Mesendoderm (in vitro differentiated cells): ENCODE measurements around the gene CCDC13.
A peak's percentile ranks its signal among the peaks of the same experiment; 100 is the strongest.

Experiments used
- DNase-seq: peaks from one replicate; pipeline ENCODE4 v3.0.0; 2013
- H2AK5ac ChIP-seq: 2 replicates; pipeline ENCODE4 v1.6.1; 2013; ENCODE audit warnings: low read length, inconsistent platforms
- H2BK120ac ChIP-seq: 2 replicates; pipeline ENCODE4 v1.6.1; 2013; ENCODE audit warnings: low read depth, mild to moderate bottlenecking, low read length, moderate library complexity, mixed read lengths
- H2BK15ac ChIP-seq: replicated peaks from 2 replicates; pipeline ENCODE4 v1.6.1; 2013; ENCODE audit warnings: low read depth, mild to moderate bottlenecking, moderate library complexity
- H2BK5ac ChIP-seq: 2 replicates; pipeline ENCODE4 v1.6.1; 2013; ENCODE audit warnings: low read length, inconsistent platforms
- H3K18ac ChIP-seq: 2 replicates; pipeline ENCODE4 v1.6.1; 2013; ENCODE audit warnings: mild to moderate bottlenecking, low read length, mixed read lengths
- H3K23ac ChIP-seq: one replicate; pipeline ENCODE4 v1.6.1; 2013; ENCODE audit warnings: low read length
- H3K27ac ChIP-seq: 2 replicates; pipeline ENCODE4 v1.5.1; 2013; ENCODE audit warnings: low read depth, mild to moderate bottlenecking, inconsistent platforms, low read length, moderate library complexity
- H3K27me3 ChIP-seq: 2 replicates; pipeline ENCODE4 v1.6.1; 2013; ENCODE audit warnings: low read length, control low read depth, mild to moderate bottlenecking, inconsistent platforms; ENCODE audit not compliant: insufficient read depth, poor library complexity
- H3K36me3 ChIP-seq: 2 replicates; pipeline ENCODE4 v1.6.1; 2013; ENCODE audit warnings: low read length, inconsistent platforms; ENCODE audit not compliant: control insufficient read depth, insufficient read depth
- H3K4ac ChIP-seq: one replicate; pipeline ENCODE4 v1.6.1; 2013; ENCODE audit warnings: low read depth, mild to moderate bottlenecking, low read length, moderate library complexity
- H3K4me1 ChIP-seq: 2 replicates; pipeline ENCODE4 v1.6.1; 2013; ENCODE audit warnings: low read depth, low read length, inconsistent platforms; ENCODE audit not compliant: control insufficient read depth
- H3K4me2 ChIP-seq: 2 replicates; pipeline ENCODE4 v1.6.1; 2013; ENCODE audit warnings: low read length
- H3K4me3 ChIP-seq: 2 replicates; pipeline ENCODE4 v1.5.1; 2013; ENCODE audit warnings: mild to moderate bottlenecking, low read length
- H3K56ac ChIP-seq: one replicate; pipeline ENCODE4 v1.6.1; 2013; ENCODE audit warnings: low read length
- H3K79me1 ChIP-seq: 2 replicates; pipeline ENCODE4 v1.6.1; 2013; ENCODE audit warnings: low read length, inconsistent platforms
- H3K79me2 ChIP-seq: 2 replicates; pipeline ENCODE4 v1.6.1; 2013; ENCODE audit warnings: mild to moderate bottlenecking, low read length; ENCODE audit not compliant: control insufficient read depth, insufficient read depth
- H3K9ac ChIP-seq: 2 replicates; pipeline ENCODE4 v1.6.1; 2013; ENCODE audit warnings: low read length, inconsistent platforms
- H4K5ac ChIP-seq: one replicate; pipeline ENCODE4 v1.6.1; 2013; ENCODE audit warnings: low read length
- H4K8ac ChIP-seq: one replicate; pipeline ENCODE4 v1.6.1; 2013; ENCODE audit warnings: low read depth, mild to moderate bottlenecking, control low read depth, low read length, moderate library complexity
- WGBS: extraction: QIAGEN DNeasy Blood & Tissue Kit; methylation state at CpG from one replicate; pipeline ENCODE4 v1.1.7; 2013; ENCODE audit warnings: low lambda C conversion rate, missing lambda C conversion rate; ENCODE audit not compliant: insufficient coverage; ENCODE audit errors: extremely low coverage; 5-methylcytosine and 5-hydroxymethylcytosine counted together

The CCDC13 gene

DNA sequence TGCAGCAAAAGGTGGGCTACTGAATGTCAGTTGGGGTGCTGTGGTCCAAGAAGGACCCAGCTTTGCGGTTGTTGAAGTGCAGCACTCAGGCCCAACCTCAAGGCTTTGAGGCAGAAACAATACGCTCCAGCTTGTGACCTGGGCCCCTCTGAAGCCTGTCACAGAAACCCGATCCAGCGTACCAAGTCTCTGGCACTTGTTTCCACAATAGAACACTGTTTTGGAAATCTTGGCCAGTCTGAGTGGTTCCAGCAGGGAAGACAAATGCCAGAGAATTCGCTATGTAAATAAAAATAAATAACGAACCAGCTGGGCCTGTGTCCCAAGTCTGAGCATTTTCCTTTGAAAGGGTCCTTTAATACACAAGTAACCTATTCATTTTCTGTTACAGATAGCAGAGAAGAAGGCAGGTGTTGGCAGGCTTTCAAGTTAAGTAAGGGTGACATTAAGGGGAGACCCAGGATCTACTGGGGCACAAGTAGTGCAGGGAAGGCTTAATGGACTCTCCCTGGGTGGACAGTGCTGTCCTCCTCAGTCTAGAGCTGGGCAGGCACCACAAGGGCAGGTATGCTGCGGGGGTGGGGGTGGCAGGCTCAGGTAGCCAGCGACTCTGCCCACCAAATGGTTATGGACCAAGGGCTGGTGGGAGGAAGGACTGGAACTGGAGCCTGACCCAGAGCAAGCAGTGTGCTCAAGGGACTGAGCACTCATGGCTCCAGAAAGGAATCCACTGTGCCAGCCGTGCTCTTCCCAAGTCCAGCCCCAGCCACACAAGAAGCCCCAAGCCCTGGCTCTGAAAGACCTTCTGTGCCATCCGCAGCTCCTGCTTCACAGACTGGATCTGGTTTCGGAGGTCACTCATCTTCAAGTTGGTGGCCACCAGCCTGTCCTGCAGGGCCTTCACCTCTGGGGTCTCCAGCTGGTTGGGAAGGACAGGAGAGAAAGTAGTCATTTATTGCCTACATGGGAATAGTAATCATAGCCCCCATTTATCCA is 26.3 kb downstream of the CCDC13 start:
- no peak overlapping the region for H2BK5ac ChIP-seq
- no peak overlapping the region for H3K4ac ChIP-seq
- no peak overlapping the region for H3K4me2 ChIP-seq
- no peak overlapping the region for H2BK120ac ChIP-seq
- H2BK15ac ChIP-seq, result no peak overlapping the region
- no peaks in the 10 kb centered on the region for H3K36me3 ChIP-seq
- H4K5ac ChIP-seq, result no peak overlapping the region
- H3K4me3 ChIP-seq, result no peak overlapping the region
- no peak overlapping the region for H3K27ac ChIP-seq
- H3K79me2 ChIP-seq, result no peaks in the 10 kb centered on the region
- no peaks in the 10 kb centered on the region for H3K27me3 ChIP-seq
- no peak overlapping the region for H3K9ac ChIP-seq
- no peaks in the 10 kb centered on the region for H3K4me1 ChIP-seq
- DNase-seq, result no peak
- no peak overlapping the region for H3K56ac ChIP-seq
- H2AK5ac ChIP-seq, result no peak overlapping the region
- H3K18ac ChIP-seq, result no peak overlapping the region
- H3K23ac ChIP-seq, result no peak overlapping the region
- no peak overlapping the region for H4K8ac ChIP-seq
- WGBS, result no CpG with 5 or more reads among the region's 11 CpGs
- no peaks in the 10 kb centered on the region for H3K79me1 ChIP-seq

DNA sequence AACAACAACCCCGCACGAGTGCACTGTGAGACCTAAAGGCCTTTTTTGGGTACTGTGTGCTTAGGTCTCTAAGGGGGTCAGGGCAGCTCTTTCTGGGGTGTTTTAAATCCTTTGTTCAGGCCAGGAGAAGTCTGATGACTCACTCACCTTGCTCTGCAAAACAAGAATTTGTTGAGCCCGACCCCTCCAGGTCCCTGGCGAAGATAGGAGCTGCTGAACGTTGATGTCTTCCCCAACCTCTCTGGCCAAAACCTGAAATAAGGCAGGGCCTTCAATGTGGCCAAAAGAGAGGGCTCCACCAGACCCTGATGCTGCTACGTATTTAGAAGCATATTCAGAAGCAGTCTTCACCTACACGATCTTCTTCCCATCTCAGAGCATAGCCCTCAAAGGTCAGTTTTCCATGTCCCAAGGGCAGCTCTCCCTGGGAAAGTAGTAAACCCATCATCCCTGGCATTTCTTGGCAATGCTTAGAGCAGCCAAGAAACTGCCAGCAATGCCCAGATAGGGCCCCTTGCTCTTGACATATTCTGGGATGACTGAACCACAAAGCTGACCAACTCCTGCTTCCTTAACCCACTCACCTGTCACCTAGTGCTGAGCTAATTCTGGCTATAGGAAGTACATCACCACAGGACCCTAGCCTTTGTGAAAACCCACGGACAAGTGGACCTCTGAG is 27.1 kb downstream of the CCDC13 start:
- Histone ChIP-seq H3K79me1 (no peaks in the 10 kb centered on the region), H4K8ac (no peak overlapping the region), H2BK15ac (no peak overlapping the region), H3K27me3 (no peaks in the 10 kb centered on the region), H3K9ac (no peak overlapping the region), H3K4ac (no peak overlapping the region), H4K5ac (no peak overlapping the region), H3K4me1 (no peaks in the 10 kb centered on the region), H3K23ac (no peak overlapping the region), H2BK5ac (no peak overlapping the region), H2BK120ac (no peak overlapping the region), H3K79me2 (no peaks in the 10 kb centered on the region), H2AK5ac (no peak overlapping the region), H3K36me3 (no peaks in the 10 kb centered on the region), H3K56ac (no peak overlapping the region), H3K4me2 (no peak overlapping the region), H3K4me3 (no peak overlapping the region), H3K27ac (no peak overlapping the region), H3K18ac (no peak overlapping the region)
- peak; percentile 52 for DNase-seq
- WGBS, result no CpG with 5 or more reads among the region's 8 CpGs

DNA sequence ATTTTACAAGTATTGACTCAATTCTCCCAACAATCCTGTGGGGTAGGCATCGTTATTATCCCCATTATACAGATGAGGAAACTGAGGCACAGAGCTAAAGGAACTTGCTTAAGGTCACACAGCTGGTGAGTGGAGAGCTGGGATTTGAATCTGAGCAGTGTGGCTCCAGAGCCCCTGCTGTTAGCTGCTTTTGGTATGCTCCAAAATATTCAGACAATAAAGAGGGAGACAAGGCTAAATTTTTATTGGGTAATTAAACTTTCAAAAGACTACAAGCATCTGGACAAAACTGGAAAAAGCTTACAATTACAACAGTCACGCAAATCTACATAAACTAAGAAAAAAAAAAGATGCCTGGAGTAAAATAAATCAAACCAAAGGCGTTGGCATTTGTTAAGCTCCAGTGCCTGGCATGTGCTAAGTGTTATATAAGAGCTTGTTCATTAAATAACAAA is 27.7 kb downstream of the CCDC13 start:
- no peak overlapping the region for H3K4me2 ChIP-seq
- no peak overlapping the region for H3K56ac ChIP-seq
- H3K9ac ChIP-seq, result no peak overlapping the region
- no peak overlapping the region for H3K18ac ChIP-seq
- H3K79me2 ChIP-seq, result no peaks in the 10 kb centered on the region
- H3K36me3 ChIP-seq, result no peaks in the 10 kb centered on the region
- no peak overlapping the region for H2BK15ac ChIP-seq
- H4K8ac ChIP-seq, result no peak overlapping the region
- no peak overlapping the region for H3K4me3 ChIP-seq
- H3K23ac ChIP-seq, result no peak overlapping the region
- no peak overlapping the region for H2BK5ac ChIP-seq
- H3K27me3 ChIP-seq, result no peaks in the 10 kb centered on the region
- H3K4me1 ChIP-seq, result no peaks in the 10 kb centered on the region
- DNase-seq, result no peak
- no CpG with 5 or more reads among the region's 3 CpGs for WGBS
- no peak overlapping the region for H2AK5ac ChIP-seq
- H2BK120ac ChIP-seq, result no peak overlapping the region
- H4K5ac ChIP-seq, result no peak overlapping the region
- H3K79me1 ChIP-seq, result no peaks in the 10 kb centered on the region
- no peak overlapping the region for H3K27ac ChIP-seq
- H3K4ac ChIP-seq, result no peak overlapping the region

DNA sequence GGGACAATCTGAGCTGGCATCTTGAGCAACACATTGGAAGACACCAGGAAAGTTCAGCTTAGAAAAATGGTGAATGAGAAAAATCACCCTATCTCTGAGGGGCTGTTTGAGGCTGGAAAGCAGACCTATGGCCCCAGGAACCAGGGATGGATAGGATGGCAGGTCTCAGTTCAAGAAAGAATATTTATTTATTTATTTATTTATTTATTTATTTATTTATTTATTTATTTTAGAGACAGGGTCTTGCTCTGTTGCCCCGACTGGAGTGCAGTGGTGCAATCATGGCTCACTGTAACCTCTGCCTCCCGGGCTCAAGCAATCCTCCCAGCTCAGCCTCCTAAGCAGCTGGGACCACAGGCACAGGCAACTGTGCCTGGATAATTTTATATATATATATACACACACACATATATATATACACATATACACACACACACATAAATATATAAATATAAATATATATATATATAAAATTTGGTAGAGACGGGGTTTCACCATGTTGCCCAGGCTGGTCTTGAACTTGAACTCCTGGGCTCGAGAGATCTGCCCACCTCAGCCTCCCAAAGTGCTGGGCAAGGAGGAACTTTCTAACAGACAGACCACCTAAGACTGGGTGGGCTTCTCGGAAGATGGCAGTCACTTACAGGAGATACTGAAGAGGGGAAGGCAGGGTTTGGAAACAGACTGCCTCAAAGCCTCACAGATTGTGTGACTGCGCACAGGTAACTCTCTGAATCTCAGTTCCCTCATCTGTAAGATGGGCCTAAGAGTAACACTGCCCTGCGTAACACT is 29.7 kb downstream of the CCDC13 start:
- Histone ChIP-seq H3K4ac (no peak overlapping the region), H3K79me2 (no peaks in the 10 kb centered on the region), H2BK15ac (no peak overlapping the region), H3K4me1 (no peaks in the 10 kb centered on the region), H3K4me2 (no peak overlapping the region), H3K36me3 (no peaks in the 10 kb centered on the region), H3K79me1 (no peaks in the 10 kb centered on the region), H2BK120ac (no peak overlapping the region), H3K23ac (no peak overlapping the region), H2BK5ac (no peak overlapping the region), H3K27ac (no peak overlapping the region), H4K5ac (no peak overlapping the region), H3K56ac (no peak overlapping the region), H3K18ac (no peak overlapping the region), H2AK5ac (no peak overlapping the region), H3K27me3 (no peaks in the 10 kb centered on the region), H3K4me3 (no peak overlapping the region), H3K9ac (no peak overlapping the region), H4K8ac (no peak overlapping the region)
- DNase-seq, result no peak
- WGBS, result no CpG with 5 or more reads among the region's 7 CpGs

DNA sequence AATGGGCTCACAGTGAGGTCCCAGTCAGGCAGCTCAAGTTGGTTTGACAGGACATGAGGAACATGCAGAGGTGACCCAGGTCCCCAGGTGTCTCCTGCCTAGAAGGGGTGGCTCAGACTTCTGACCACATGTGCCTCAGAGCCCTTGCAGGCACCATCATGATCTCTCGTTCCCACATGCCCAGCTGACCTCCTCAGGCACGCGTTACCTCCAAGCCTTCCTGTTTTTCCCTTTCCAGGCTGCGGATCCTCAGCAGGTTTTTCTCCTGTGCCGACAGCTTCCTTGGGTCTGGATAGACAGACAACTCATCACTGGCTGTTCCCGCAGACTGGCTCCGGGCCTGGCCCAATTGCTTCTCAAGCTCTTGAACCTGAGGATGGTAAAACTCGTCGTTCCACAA is 30.4 kb downstream of the CCDC13 start:
- H3K23ac ChIP-seq, result no peak overlapping the region
- no peak overlapping the region for H3K9ac ChIP-seq
- no peaks in the 10 kb centered on the region for H3K79me1 ChIP-seq
- H3K4me2 ChIP-seq, result no peak overlapping the region
- no peak overlapping the region for H2BK15ac ChIP-seq
- no peak overlapping the region for H2BK120ac ChIP-seq
- H3K4ac ChIP-seq, result no peak overlapping the region
- no peaks in the 10 kb centered on the region for H3K4me1 ChIP-seq
- H3K27me3 ChIP-seq, result no peaks in the 10 kb centered on the region
- no peak overlapping the region for H2AK5ac ChIP-seq
- DNase-seq, result no peak
- no peak overlapping the region for H4K5ac ChIP-seq
- H3K79me2 ChIP-seq, result no peaks in the 10 kb centered on the region
- H3K36me3 ChIP-seq, result no peaks in the 10 kb centered on the region
- no CpG with 5 or more reads among the region's 9 CpGs for WGBS
- no peak overlapping the region for H3K18ac ChIP-seq
- no peak overlapping the region for H3K56ac ChIP-seq
- H3K27ac ChIP-seq, result no peak overlapping the region
- H4K8ac ChIP-seq, result no peak overlapping the region
- H3K4me3 ChIP-seq, result no peak overlapping the region
- no peak overlapping the region for H2BK5ac ChIP-seq
